Effector CD8-positive, alpha-beta T cell (primary cell): ENCODE results near the gene MARF1.
"Not testable (repeated sequence)": the region's sequence is repeated elsewhere in the genome, so short reads cannot be mapped to it uniquely, and the experiment has no call there.

ENCODE experiments used
- DNase-seq: peaks from one replicate; lab custom pipeline; 2025; lab: John Stamatoyannopoulos, UW

Gene MARF1

GRCh38 chr16:15621456-15621855 is 21.5 kb downstream of the MARF1 start:
- DNase-seq: no peak

DNA sequence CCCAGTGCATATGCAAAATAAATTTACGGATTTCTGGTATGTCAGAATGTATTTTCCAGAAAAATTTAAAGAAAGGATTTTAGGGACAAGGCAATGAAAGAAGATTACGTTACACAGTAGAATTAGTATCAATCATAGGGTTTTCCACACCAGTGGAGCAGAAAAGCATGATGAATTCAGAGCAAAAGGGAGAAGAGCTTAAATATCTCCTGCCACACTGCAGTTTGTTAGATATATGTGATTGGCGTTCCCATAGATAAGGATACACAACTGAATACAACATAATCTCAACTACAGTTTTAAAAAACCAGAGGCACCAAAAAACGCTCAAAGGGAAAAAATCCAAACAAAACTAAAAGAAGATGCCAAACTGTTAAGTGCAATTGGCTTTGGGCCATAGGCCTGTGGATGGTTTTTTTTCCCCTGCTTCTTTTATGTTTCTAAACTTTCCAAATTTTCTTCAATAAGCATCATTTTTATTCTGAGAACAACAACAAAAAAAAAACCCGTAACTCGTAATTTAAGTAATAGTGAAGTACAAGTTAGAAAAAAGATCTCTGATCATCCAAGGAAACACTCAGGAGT is 22.3 kb downstream of the MARF1 start:
- no peak for DNase-seq

GRCh38 chr16:15618392-15618791 is 24.6 kb downstream of the MARF1 start:
- DNase-seq: no peak

DNA sequence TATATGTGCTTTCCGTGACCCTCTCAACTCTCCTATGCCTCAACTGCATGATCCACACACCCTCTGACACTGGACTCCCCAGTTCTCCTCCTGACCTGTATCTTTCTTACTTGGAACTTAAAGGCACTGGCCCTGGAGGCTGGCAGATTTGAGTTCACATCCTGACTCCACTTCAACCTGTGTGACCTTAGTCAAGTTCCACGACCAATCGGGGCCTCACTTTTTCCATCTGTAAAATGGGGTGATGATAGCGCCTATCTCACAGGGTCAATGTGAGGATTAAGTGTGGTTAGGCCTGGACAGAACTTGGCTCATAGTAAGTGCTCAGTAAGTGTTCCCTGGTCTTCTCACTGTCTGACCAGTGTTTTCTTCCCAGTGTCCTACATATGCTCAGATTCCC is 25.1 kb downstream of the MARF1 start:
- DNase-seq: no peak

DNA sequence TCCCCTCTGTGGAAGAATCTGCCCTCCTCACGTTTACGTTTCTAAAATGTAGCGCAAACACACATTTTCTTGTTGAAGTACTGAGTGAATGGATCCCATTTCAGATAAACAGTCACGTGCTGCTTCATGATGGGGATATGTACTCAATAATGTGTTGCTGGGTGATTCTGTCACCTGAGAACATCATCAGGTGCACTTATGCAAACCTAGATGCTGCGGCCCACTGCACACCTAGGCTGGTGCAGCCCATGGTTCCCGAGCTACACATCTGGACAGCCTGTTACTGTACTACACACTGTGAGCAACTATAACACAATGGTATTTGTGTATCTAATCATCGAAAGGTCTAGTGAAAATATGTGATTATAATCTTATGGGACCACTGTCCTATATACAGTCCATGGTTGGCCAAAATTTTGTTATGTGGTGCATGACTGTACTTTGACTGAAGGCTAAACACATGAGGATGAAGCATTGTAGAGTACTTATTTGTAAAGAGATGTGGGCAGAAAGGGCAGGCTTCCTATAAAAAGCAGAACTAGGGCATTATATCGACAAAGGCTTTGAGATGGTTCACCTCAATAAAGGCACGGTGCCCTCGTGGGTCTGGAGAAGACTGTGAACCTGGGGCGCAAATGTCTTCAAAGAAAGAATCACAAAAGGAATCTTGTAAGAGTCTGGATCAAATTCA is 26.3 kb downstream of the MARF1 start:
- no peak for DNase-seq

DNA sequence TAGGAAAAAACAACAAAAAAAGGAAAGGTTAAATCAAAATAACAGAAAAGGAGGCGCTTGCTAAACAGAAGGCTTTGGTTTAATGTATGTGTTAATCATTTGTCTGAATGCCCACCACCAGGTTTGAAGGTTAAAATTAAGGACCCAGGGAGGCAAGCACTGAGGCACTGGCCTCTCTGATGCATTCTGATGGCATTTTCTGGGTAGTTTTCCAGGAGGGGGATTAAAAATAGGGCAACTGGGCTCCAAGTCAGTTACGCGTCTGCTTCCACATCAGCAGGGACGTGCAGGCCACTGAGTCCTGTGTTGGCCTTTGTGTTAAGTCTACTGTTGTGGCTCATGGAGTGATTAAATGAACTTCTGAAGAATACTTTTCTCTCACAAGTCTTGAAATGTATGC is 26.9 kb downstream of the MARF1 start:
- no peak for DNase-seq

DNA sequence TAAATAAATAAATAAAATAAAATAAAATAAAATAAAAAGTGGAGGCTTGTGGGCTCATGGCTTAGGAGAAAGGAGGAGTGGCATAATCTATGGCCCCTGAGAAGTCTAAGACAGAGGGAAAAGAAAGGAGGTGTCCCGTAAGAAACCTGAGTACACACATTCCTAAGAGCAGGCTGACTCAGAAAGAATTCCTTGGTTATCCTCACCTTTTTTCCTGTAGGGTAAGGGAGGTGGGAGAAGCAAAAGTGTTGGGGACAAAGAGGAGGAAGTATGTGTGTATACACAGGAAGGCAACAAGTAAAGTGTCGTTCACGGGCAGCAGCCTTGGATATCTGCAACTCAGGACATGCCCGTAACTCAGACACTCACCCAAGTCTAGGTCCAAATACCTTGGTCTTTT is 29.3 kb downstream of the MARF1 start:
- DNase-seq: no peak

- no peak for DNase-seq
Observed at GRCh38 chr16:15611610-15612009, 31.3 kb downstream of the MARF1 start.

- DNase-seq: no peak
Observed at GRCh38 chr16:15610369-15610871, 32.5 kb downstream of the MARF1 start.

- DNase-seq: no peak
Observed at GRCh38 chr16:15609286-15609649, 33.7 kb downstream of the MARF1 start.

GRCh38 chr16:15608398-15609285 is 34.3 kb downstream of the MARF1 start:
- DNase-seq: no peak

- DNase-seq: no peak
Observed at GRCh38 chr16:15607700-15608396, 35.1 kb downstream of the MARF1 start.

- not testable (repeated sequence) for DNase-seq
Observed at GRCh38 chr16:15607221-15607699, 35.7 kb downstream of the MARF1 start.

DNA sequence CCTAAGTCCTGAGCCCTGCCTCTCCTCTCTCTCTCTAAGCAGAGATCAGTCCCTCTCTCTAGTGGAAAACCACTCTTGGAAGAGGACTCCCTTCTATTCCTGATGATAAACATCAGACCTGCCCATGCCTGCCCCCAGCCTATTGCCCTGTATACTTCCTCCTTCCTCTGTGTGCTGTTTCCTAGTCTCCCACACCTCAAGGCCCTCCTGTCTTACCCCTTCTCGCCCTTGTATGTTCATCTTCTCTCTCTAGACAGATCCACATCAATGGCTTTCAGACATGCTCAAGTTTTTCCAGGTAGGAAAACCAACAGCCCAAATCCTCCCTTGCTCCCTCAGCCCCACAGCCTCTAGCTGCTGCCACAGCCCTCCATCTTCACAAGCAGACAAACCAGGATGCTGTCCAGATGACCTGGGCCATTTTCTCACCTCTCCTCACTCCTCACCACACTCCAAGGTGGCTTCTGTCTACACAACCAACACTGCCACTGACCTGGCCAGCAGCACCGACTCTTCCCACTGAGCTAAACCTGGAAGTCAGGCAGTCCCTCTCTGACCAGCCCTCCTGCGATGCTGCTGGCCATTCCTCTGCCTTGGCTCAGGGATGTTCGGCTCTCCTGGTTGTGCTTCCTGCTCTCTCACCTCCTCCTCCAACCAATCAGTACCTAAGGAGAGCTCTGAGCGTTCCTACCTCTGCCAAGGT is 36.3 kb downstream of the MARF1 start:
- no peak for DNase-seq

DNA sequence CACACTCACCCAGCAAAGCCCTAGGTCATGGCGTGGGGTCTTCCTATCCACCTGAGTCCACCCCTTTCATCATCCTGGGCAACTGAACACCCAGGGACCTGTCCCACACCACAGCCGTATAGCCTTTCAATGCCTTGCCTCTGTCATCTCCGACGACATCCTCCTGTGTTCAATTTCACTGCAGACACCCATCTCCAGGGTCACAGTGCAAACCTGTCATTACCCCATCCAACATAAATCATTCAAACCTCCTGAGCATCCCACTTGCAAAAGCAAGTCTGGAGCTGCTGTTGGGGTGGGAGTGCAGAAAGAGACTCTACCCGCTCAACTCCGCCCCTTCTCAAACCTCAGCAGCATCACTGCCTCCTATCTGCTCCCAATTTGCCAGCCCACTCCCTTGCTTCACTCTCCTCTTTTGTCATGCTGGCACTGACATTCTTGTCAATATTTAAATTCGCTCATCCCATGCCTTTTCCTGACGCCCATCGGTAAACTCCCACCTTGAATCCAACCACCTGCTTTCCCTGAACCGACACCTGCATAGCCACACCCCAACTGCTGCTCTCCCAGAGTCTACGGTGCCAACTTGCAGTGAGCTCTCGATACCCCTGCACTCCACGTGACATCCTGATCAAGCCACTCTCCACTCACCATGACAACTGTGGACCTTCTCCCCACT is 37.0 kb downstream of the MARF1 start:
- no peak for DNase-seq

- DNase-seq: no peak
Observed at GRCh38 chr16:15604460-15605440, 38.2 kb downstream of the MARF1 start.

- no peak for DNase-seq
Observed at GRCh38 chr16:15602285-15603044, 40.5 kb downstream of the MARF1 start.

DNA sequence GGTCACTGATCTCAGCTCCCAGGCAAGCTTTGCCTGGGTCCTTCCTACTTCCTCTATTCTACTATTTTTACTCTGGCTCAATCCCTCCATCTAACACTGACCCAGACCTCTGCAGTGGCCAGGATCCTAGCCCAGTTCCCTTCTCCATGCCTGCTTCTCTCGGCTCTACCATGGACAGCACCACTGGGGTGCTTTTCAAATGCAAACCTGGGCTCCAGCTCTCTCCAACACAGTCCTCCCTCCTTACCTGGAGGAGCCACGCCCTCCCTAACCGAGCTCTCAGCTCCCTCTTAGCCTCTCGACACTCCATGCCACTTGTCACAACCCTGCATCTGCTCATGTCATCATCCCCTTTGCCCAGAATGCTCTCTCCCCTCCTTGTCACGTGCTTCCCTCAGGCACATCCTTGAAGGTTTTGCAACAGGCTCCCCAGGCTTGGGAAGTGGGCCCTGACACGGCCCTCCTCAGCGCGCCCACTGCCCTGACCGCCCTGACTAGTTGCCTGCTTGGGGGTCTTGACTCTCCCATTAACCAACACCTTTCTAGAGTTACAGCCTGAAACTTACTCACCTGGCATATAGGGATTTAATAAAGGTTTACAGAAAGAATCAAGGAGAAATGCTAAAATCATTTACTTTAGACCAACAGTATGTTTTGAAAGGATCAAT is 41.6 kb downstream of the MARF1 start:
- DNase-seq: no peak
